ENCODE data around the gene NR1D2.
"Not testable (repeated sequence)": the region's sequence is repeated elsewhere in the genome, so short reads cannot be mapped to it uniquely, and the experiment has no call there.

Gene NR1D2

DNA sequence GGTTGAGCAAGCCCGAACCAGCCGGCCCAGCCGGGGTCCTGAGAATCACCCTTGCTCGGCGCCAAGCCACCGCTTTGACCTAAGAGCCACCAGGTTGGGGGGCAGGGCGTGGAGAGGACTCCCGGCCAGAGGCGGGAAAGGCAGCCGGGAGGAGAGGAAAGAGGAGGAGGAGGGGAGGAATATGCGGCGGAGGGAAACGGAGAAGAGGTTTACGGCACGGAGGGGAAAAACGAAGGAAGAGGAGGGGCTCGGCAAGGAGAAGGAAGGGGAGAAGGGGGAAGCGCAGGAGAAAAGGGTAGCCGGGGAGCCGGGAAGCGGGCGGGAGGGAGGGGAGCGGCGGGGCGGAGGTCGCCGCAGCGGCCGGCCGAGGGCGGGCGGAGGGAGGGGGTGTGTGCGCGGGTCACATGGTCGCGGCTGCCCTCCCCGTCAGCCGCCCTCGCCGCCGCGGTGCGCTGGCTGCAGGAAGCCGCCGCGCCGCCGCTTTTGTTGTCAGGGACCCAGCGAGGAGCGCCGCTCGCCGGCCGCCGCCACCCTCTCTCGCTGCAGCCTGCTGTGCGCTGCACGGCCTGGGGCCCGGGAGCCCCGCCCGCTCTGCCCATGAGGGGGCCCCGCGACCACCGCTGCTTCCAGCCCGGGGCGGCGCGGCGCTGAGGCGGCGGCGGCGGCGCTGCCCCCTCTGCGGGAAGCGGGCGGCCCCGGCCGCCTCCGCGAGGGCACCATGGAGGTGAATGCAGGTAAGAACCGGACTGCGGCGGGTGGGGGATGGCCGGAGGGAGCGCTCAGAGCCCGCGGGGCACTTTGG is at the start of gene NR1D2:
NR1D2 (plus strand) TSS at position 426 of the 802 bp plus-strand sequence; CDS start at position 719, 293 bp downstream.
- DNase-seq (ENCODE audit: low spot score) = peak; percentile 92

DNA sequence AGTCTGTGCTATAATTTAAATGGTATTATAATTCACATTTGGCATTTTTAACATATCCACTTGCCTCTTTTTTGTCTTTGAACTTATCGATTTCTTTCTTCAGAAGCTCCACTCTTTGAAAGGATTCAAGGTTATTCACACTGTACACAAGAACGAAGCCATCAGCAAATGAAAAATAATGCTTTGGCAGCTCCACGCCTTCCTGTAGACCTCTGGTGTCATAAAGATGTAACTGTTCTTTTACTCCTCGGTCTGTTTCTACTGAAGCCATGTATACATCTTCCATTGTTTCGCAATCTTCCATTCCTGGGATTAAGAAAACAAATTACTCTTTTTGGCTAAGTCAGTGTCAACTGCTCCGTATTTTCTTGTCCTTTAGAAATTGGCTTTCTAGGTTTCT is 44.3 kb upstream of the NR1D2 start:
- no peak for DNase-seq (ENCODE audit: low spot score)

GRCh38 chr3:23904545-23904944 is 40.5 kb upstream of the NR1D2 start:
- no peak for DNase-seq (ENCODE audit: low spot score)

DNA sequence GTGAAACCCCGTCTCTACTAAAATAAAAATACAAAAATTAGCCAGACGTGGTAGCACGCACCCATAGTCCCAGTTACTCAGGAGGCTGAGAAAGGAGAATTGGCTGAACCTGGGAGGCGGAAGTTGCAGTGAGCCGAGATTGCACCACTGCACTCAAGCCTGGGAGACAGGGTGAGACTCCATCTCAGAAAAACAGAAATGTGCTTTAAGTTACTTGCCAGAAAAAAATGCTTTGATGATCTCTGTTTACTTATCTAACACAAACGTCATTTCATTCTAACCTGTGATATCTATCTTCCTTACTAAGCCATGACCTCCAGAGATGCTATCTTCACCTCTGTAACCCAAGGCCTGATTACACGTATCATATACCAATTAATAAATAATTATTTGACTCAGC is 35.7 kb upstream of the NR1D2 start:
- DNase-seq (ENCODE audit: low spot score) = no peak

DNA sequence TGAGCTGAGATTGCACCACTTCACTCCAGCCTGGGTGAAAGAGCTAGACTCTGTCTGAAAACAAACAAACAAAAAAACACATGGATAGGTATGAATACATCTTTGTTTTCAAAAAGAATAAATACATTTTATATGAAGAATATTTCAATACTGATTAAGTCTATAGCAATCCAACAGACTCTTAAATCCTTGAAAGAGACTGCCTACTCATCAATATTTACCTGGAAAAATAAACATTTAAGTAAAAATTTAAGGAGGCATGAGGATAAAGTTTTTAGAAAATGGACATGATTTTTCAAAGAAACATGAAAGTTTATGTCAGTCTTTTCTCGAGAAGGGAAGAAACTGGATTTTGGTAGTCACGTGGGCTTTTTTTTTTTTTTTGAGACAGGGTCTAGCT is 33.7 kb upstream of the NR1D2 start:
- no peak for DNase-seq (ENCODE audit: low spot score)

DNA sequence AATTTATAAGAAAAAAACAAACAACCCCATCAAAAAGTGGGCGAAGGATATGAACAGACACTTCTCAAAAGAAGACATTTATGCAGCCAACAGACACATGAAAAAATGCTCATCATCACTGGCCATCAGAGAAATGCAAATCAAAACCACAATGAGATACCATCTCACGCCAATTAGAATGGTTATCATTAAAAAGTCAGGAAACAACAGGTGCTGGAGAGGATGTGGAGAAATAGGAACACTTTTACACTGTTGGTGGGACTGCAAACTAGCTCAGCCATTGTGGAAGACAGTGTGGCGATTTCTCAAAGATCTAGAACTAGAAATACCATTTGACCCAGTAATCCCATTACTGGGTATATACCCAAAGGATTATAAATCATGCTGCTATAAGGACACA is 32.8 kb upstream of the NR1D2 start:
- DNase-seq (ENCODE audit: low spot score) = not testable (repeated sequence)

GRCh38 chr3:23913182-23913581 is 31.9 kb upstream of the NR1D2 start:
- DNase-seq (ENCODE audit: low spot score) = no peak

DNA sequence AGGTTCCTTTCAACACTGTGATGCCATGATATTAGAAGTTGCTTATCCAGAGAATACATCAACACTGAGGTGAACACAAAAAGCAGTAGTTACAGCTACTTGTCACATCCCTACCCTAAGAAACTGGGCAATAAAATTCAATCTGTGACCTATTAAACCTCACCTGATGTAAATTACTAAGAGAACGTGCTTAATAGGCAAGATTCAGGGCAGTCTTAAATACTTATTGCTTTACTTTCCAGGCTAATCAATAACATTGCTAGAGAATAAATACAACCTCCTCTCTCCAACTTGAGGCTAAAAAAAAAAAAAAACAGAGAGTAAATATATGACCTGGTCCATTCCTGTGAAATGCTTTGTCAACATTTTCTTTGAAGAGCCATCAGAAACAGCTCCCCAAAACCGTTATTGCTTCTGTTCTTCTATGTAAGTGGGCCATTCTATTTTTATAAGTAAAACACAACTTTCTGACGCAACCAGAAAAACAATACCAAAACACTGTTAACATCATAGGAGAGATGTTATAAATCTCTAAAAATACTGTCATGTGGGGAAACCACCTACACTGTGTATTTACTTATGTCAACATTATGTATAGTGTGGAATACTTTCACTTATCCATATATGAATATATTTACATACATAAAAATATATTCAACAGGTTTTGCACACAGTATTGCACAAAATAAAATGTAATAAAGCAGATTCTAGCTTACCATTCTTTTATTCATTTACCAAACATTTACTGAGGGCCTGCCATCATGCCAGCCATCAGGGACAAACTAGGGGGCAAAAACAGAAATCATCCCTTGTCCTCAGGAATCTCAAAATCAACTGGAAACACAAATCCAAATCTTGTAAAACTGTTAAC is 31.0 kb upstream of the NR1D2 start:
- no peak for DNase-seq (ENCODE audit: low spot score)

DNA sequence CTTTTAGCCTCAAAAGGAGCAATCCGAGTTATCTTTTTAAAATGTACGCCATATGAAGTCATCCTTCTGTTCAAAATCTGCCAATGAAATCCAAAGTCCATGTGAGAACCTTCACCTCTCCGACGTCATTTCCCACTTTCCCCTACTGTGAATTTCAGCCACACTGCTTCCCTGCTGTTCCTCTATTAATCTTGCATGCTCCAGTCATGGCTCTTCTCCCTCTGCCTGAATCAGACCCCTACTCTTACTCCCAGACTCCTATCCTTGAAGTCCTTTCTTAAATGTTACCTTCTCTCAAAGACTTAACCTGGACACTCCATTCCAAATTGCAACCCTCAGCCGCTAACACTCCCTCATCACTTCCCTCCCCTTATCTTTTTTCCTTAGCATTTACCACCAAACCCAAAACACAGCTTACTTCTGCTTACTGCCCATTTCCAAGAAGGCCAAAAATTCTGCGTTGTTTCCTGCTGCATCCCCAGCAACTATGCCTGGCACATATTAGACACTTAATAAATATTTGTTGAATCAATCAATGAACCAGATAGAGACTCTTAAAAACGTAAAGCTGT is 29.5 kb upstream of the NR1D2 start:
- DNase-seq (ENCODE audit: low spot score) = peak; percentile 33

DNA sequence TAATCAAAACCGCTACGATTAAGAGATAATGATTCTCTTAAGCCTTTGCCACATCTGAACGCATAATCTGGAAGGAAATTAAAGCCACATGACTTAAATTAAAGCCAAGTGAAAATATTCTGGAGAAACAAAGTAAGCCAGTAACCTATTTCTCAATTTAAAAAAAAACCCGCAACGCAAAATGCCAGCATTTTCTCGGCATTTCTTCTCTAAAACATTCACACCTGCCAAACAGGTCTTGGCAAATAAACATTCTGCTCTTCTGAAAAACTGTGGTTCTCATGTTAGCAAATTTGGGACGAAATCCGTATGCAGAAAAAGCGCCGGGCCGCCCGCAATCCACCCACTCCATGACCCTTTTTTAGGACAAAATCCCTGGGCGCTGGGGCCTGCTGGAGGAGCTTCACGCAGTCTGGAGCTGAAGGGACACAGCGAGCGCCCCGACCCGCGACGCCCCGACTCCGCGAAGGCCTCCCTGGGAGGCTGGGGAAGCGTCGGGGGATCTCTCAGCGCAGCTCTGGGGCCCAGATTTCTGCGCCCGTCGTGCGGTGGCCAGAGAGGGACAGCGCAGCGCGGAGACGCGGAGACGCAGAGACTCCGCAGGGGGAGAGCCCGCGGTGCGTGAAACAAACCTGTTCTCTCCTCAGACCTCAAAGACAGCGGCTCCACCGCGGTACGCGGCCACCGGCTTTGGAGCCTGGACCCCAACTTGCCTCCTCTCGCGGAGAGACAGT is 28.8 kb upstream of the NR1D2 start:
- DNase-seq (ENCODE audit: low spot score) = no peak

DNA sequence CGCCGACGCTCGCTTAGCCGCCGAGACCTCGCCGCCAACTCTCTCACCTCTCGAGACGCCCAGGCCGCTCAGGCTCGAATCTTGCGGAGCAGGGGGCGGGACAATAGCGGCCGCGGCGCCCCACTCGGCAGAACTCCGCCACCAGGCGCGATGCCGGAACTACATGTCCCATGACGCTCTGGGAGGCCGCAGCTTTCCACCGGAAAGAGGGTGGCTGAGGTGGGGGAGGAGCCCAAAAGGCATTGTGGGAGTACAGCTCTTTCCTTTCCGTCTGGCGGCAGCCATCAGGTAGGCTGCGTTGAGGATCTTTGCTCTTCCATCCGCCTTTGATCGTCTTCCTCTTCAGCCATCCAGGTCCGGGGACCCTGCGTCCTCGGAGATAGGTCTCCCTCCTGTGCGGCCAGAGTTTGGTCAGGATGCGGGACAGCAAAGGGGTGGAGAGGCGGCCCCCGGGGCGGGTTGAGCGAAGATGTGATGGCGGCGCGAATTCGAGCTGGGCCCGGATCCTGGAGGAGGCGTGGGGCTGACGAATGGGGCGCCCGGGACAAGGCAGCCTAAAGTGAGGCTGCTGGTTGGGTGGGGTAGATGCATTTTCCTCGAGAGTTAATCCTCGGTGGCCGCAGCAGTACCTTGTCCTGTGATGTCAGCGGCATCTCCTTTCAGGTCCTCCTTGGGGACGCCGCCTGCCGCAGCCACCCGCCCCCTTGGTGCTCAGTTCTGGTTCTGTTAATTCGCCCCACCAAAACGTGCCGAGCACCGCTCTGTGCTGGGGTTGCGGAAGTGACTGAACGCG is 28.0 kb upstream of the NR1D2 start, which contains the start of the genes NKIRAS1 and RPL15:
NKIRAS1 (minus strand) TSS at position 105 of the 793 bp plus-strand sequence. CDS start 6,086 bp downstream, outside the sequence.
RPL15 (plus strand) TSS at position 247 of the 793 bp plus-strand sequence. CDS start 728 bp downstream, outside the sequence.
- peak; percentile 95 for DNase-seq (ENCODE audit: low spot score)

GRCh38 chr3:23917679-23918303 is 27.3 kb upstream of the NR1D2 start:
- not testable (repeated sequence) for DNase-seq (ENCODE audit: low spot score)

GRCh38 chr3:23918331-23918730 is 26.8 kb upstream of the NR1D2 start:
- DNase-seq (ENCODE audit: low spot score) = not testable (repeated sequence)

- DNase-seq (ENCODE audit: low spot score) = no peak
These were observed 25.5 kb upstream of the NR1D2 start for GRCh38 chr3:23919628-23920027.

DNA sequence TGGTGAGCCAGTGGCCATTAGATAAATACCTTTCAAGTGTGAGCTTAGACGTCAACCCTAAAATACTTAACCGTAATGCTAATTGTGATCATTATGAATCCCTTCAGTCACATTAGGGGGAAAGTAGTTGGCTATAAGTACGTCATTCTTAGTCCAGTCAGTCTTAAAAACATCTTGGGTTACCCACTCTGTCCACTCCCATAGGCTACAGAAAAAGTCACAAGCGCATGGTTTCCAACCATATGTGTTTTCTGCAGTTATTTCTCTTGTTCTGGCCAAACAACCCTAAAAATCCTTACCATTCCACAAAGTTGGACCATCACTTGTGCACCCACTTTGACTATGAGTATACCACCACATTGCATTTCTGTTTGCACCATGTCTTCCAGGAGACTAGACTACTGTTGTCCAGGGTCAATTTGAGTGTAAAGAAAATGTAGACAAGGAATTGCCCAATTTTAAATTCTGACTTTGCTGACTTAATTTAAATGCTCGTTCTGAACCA is 24.9 kb upstream of the NR1D2 start:
- DNase-seq (ENCODE audit: low spot score) = no peak

DNA sequence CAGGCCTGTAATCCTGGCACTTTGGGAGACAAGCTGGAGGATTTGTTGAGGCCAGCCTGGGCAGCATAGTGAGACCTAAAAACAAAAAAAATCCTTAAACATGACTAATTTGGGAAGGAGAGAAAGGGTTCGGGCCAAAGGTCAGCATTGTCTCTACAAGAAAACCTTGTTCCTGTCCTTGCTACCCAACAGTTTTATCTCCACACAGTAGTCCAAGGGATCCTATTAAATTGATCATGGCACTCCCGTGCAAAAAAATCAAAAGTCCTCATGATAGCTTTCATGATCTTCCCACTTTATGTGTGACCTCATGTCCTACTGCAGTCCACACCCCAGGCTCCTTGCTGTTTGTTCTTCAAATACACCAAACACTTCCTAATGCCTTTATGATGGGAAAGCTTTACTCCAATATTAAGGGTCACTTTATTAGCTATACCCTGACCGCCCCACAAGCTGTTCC is 24.0 kb upstream of the NR1D2 start:
- DNase-seq (ENCODE audit: low spot score) = no peak

- DNase-seq (ENCODE audit: low spot score) = no peak
These were observed 21.3 kb upstream of the NR1D2 start for GRCh38 chr3:23923786-23924185.

DNA sequence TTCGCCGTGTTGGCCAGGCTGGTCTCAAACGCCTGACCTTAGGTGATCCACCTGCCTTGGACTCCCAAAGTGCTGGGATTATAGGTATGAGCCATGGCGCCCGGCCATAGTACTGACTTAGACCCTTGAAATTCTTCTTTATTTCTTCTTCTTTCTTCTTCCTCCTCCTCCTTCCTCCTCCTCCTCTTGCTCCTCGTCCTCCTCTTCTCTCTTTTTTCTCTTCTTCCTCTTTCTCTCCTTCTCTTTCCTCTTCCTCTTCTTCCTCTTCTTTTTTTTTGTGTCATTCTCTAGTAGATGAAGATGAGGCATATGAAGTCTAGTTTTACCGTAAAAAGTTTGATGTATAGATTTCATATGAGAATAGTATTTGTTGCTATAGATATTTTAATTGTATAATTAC is 18.8 kb upstream of the NR1D2 start:
- DNase-seq (ENCODE audit: low spot score) = no peak

DNA sequence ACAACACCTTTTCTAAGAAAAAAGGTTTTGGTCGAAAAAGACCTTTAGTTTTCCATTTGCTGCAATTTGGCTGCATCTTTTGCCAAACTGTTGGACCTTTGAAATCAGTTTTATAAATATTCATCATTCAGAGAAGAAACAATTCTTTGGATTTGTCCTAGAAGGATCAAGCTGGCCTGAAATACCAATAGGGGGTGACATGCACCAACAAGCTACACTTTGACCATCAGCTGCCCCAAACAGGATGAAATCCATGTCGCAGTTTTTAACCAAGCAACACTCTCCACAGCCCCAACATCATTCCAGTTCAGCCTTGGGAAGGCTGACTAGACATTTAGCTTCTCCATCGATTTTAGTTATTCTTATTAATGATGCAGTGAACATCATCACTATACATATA is 18.4 kb upstream of the NR1D2 start:
- DNase-seq (ENCODE audit: low spot score) = no peak

GRCh38 chr3:23928524-23928923 is 16.6 kb upstream of the NR1D2 start:
- DNase-seq (ENCODE audit: low spot score) = no peak

Measured in D341Med (cell line).